Measurements from ENCODE around the gene TIGD2.

Gene TIGD2

DNA sequence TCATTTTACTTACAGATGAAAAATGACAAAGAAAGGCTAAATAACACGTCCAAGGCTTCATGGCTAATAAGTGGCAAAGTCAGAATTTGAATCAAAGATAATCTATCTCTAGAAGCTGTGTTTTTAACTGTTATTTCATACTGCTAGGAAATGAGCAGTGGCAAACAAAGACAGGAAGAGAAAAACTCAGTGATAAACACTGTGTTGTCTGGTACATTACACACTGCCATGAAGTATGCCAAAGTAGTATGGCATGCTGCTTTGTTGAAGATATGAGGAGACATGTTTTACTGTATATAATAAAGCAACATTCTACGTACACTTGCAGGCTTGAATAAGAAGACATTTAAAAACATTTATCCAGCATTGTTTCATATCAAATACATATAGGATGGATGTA lies 49.5 kb downstream of the TIGD2 start:
- no peaks in the 10 kb centered on the region for H3K36me3 ChIP-seq (ENCODE audit: control insufficient read depth, low read length)
- no peaks in the 10 kb centered on the region for H3K79me2 ChIP-seq (ENCODE audit: control insufficient read depth, low read length)
- H4K20me1 ChIP-seq (ENCODE audit: control insufficient read depth, insufficient read depth, low read depth, low read length), result no peaks in the 10 kb centered on the region
- no peak overlapping the region for H3K27ac ChIP-seq (ENCODE audit: low read depth, low read length)
- no peak overlapping the region for H3K4me2 ChIP-seq (ENCODE audit: low read length)
- H3K9me3 ChIP-seq (ENCODE audit: control insufficient read depth, insufficient read depth, low read length), result no peaks in the 10 kb centered on the region
- no peaks in the 10 kb centered on the region for H3F3A ChIP-seq (ENCODE audit: control insufficient read depth, insufficient read depth)
- no peaks in the 10 kb centered on the region for H3K4me1 ChIP-seq (ENCODE audit: control insufficient read depth, low read length)
- H3K27me3 ChIP-seq (ENCODE audit: control insufficient read depth, low read length), result no peaks in the 10 kb centered on the region; the same call in 1 of the 2 replicates
- no peak overlapping the region for H3K4me3 ChIP-seq (ENCODE audit: low read length)
- TF ChIP-seq CTCF (IDR thresholded peaks at IDR 0.05; ENCODE audit: low read depth, low read length, poor library complexity, severe bottlenecking), result no peak
- no peak for TF ChIP-seq EZH2phosphoT487 (IDR thresholded peaks at IDR 0.05; ENCODE audit: borderline replicate concordance, low read length)
- no peaks in the 10 kb centered on the region for H3K9me2 ChIP-seq (replicated peaks; ENCODE audit: control insufficient read depth, low read length)

GRCh38 chr4:89161841-89162240 lies 50.5 kb downstream of the TIGD2 start:
- H3K27ac ChIP-seq (ENCODE audit: low read depth, low read length), result no peak overlapping the region
- no peaks in the 10 kb centered on the region for H3K9me3 ChIP-seq (ENCODE audit: control insufficient read depth, insufficient read depth, low read length)
- no peaks in the 10 kb centered on the region for H3K9me2 ChIP-seq (replicated peaks; ENCODE audit: control insufficient read depth, low read length)
- TF ChIP-seq EZH2phosphoT487 (IDR thresholded peaks at IDR 0.05; ENCODE audit: borderline replicate concordance, low read length) (no peak), CTCF (IDR thresholded peaks at IDR 0.05; ENCODE audit: low read depth, low read length, poor library complexity, severe bottlenecking) (no peak)
- H3K4me3 ChIP-seq (ENCODE audit: low read length), result no peak overlapping the region
- H3K4me1 ChIP-seq (ENCODE audit: control insufficient read depth, low read length), result no peaks in the 10 kb centered on the region
- H3K79me2 ChIP-seq (ENCODE audit: control insufficient read depth, low read length), result no peaks in the 10 kb centered on the region
- no peak overlapping the region for H3K4me2 ChIP-seq (ENCODE audit: low read length)
- no peaks in the 10 kb centered on the region for H4K20me1 ChIP-seq (ENCODE audit: control insufficient read depth, insufficient read depth, low read depth, low read length)
- H3K27me3 ChIP-seq (ENCODE audit: control insufficient read depth, low read length), result no peaks in the 10 kb centered on the region; the same call in 1 of the 2 replicates
- H3K36me3 ChIP-seq (ENCODE audit: control insufficient read depth, low read length), result no peaks in the 10 kb centered on the region
- no peaks in the 10 kb centered on the region for H3F3A ChIP-seq (ENCODE audit: control insufficient read depth, insufficient read depth)

- Histone ChIP-seq H3K27ac (ENCODE audit: low read depth, low read length) (no peak overlapping the region), H3F3A (ENCODE audit: control insufficient read depth, insufficient read depth) (no peaks in the 10 kb centered on the region), H3K4me3 (ENCODE audit: low read length) (no peak overlapping the region), H3K4me2 (ENCODE audit: low read length) (no peak overlapping the region), H3K36me3 (ENCODE audit: control insufficient read depth, low read length) (no peaks in the 10 kb centered on the region), H3K4me1 (ENCODE audit: control insufficient read depth, low read length) (no peaks in the 10 kb centered on the region), H3K79me2 (ENCODE audit: control insufficient read depth, low read length) (no peaks in the 10 kb centered on the region), H4K20me1 (ENCODE audit: control insufficient read depth, insufficient read depth, low read depth, low read length) (no peaks in the 10 kb centered on the region), H3K9me2 (replicated peaks; ENCODE audit: control insufficient read depth, low read length) (no peaks in the 10 kb centered on the region), H3K27me3 (ENCODE audit: control insufficient read depth, low read length) (peaks cover 2% of the 10 kb centered on the region; the same call in 1 of the 2 replicates), H3K9me3 (ENCODE audit: control insufficient read depth, insufficient read depth, low read length) (no peaks in the 10 kb centered on the region)
- TF ChIP-seq EZH2phosphoT487 (IDR thresholded peaks at IDR 0.05; ENCODE audit: borderline replicate concordance, low read length) (no peak), CTCF (IDR thresholded peaks at IDR 0.05; ENCODE audit: low read depth, low read length, poor library complexity, severe bottlenecking) (no peak)
Measured at GRCh38 chr4:89162496-89162895, 51.2 kb downstream of the TIGD2 start.
